Spinal cord (tissue), 10 donors: ENCODE measurements around the gene LIX1. TPM values are rescaled to one million over a fixed set of nuclear protein-coding genes. Genes with fewer than 3 reads are reported as not detected.
"Not testable (repeated sequence)": the region's sequence is repeated elsewhere in the genome, so short reads cannot be mapped to it uniquely, and the experiment has no call there.

Source experiments
- DNase-seq, 6 donors: peaks; one replicate each; pipeline versions ENCODE4 v3.0.0 to v3.0.0-alpha.2; 2013 to 2015; ENCODE audit warnings: low spot score in 6 of 6, low read depth in 4 of 6
- H3K27ac ChIP-seq: one replicate; pipeline ENCODE4 v1.5.1; 2013; ENCODE audit warnings: low read depth, low read length, control low read depth
- H3K27me3 ChIP-seq: one replicate; pipeline ENCODE4 v1.6.1; 2013; ENCODE audit warnings: low read length; ENCODE audit not compliant: control insufficient read depth, insufficient read depth
- H3K36me3 ChIP-seq: one replicate; pipeline ENCODE4 v1.6.1; 2013; ENCODE audit warnings: low read length; ENCODE audit not compliant: control insufficient read depth, insufficient read depth
- H3K4me1 ChIP-seq: one replicate; pipeline ENCODE4 v1.6.1; 2013; ENCODE audit warnings: low read length; ENCODE audit not compliant: control insufficient read depth, insufficient read depth
- H3K4me3 ChIP-seq: one replicate; pipeline ENCODE4 v1.5.1; 2013; ENCODE audit warnings: low read depth, low read length, control low read depth
- H3K9me3 ChIP-seq: one replicate; pipeline ENCODE4 v1.6.1; 2013; ENCODE audit warnings: low read length; ENCODE audit not compliant: control insufficient read depth, insufficient read depth
- WGBS: methylation state at CpG from one replicate; pipeline ENCODE4 v1.1.5; 2013; ENCODE audit warnings: missing lambda C conversion rate; ENCODE audit not compliant: insufficient coverage; 5-methylcytosine and 5-hydroxymethylcytosine counted together
- polyA plus RNA-seq, 2 donors: library from polyadenylated mRNA; unstranded; fragments of 120-200 nt; gene quantifications; one replicate each; pipeline ENCODE4 v1.2.1, GENCODE V29; 2013; ENCODE audit not compliant: insufficient read length in 2 of 2
- total RNA-seq, 2 donors: library from RNA; depleted of rRNA in 1 of 2; stranded (reverse); fragments of 120-200 nt in 1 of 2; fragments of >200 nt in 1 of 2; gene quantifications; one replicate each; pipeline versions ENCODE4 v1.2.3 to v1.2.4, GENCODE V29; 2013 to 2014
- donor health status: healthy.

LIX1 gene
- total and polyA plus RNA-seq, 4 donors = 22.3 to 68.9 (median 41.6) TPM

DNA sequence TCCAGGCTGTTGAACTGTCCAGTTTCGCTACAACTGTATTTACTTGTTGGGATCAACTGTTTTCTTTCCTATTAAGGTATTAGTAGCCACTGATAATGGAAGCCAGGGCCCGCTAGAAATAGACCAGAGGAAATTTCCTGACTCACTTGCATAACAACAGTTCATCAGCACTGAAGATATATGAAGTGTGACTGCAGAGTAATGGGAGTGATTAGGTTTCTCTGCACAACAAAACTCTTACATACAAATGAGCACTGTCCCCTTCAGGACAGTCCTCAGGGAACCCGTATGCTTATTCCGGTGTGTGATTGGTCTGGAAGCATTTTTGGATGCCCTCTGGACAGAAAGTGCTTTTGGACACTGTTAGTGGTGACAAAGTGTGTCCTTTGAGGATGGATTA lies 55.3 kb downstream of the LIX1 start:
- Histone ChIP-seq H3K27ac (no peak overlapping the region), H3K4me3 (no peak overlapping the region), H3K36me3 (peaks cover 3% of the 10 kb centered on the region), H3K4me1 (no peaks in the 10 kb centered on the region), H3K9me3 (no peaks in the 10 kb centered on the region), H3K27me3 (no peaks in the 10 kb centered on the region)
- no CpG with 5 or more reads among the region's 4 CpGs for WGBS
- peak in 1 of 6 donors; percentile 52 for DNase-seq

DNA sequence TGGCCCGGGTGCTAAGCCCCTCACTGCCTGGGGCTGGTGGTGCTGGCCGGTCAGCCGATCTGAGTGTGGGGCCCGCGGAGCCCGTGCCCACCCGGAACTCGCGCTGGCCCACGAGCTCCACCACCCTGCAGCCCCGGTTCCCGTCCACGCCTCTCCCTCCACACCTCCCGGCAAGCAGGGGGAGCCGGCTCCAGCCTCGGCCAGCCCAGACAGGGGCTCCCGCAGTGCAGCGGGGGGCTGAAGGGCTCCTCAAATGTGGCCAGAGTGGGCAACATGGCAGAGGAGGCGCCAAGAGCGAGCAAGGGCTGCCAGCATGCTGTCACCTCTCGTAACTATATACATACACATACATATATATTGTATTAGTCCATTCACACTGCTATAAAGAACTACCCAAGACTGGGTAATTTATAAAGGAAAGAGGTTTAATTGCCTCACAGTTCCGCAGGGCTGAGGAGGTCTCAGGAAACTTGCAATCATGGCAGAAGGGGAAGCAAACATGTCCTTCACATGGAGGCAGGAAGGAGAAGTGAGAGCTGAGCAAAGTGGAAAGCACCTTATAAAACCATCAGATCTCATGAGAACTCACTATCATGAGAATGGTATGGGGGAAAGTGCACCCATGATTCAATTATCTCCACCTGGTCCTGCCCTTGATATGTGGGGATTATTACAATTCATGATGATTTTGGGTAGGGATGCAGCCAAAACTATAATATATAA lies 56.8 kb downstream of the LIX1 start:
- WGBS = 97% methylated on average over 18 of the region's 22 CpGs
- Histone ChIP-seq H3K36me3 (peaks cover 3% of the 10 kb centered on the region), H3K9me3 (no peaks in the 10 kb centered on the region), H3K4me1 (no peaks in the 10 kb centered on the region), H3K27me3 (no peaks in the 10 kb centered on the region), H3K27ac (no peak overlapping the region), H3K4me3 (no peak overlapping the region)
- no peak for DNase-seq

DNA sequence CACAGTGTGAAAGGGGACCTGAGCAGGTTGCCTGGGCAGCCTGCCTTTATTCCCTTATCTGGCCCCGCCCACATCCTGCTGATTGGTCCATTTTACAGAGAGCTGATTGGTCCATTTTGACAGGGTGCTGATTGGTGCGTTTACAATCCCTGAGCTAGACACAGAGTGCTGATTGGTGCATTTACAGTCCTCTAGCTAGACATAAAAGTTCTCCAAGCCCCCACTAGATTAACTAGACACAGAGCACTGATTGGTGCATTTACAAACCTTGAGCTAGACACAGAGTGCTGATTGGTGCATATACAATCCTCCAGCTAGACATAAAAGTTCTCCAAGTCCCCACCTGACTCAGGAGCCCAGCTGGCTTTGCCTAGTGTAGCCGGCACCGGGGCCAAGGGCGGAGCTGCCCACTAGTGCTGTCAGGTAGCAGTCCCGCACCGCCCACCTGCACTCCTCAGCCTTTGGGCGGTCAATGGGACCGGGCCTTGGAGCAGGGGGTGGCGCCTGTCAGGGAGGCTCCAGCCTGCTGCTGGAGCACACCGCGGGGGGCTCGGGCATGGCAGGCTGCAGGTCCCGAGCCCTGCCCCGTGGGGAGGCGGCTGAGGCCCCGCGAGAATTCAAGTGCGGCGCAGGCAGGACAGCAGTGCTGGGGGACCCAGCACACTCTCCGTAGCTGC lies 57.5 kb downstream of the LIX1 start:
- not testable (repeated sequence) for H3K36me3 ChIP-seq, H3K4me3 ChIP-seq, H3K9me3 ChIP-seq, H3K27me3 ChIP-seq, DNase-seq, H3K4me1 ChIP-seq, H3K27ac ChIP-seq
- WGBS = 92% methylated on average over 19 of the region's 21 CpGs

DNA sequence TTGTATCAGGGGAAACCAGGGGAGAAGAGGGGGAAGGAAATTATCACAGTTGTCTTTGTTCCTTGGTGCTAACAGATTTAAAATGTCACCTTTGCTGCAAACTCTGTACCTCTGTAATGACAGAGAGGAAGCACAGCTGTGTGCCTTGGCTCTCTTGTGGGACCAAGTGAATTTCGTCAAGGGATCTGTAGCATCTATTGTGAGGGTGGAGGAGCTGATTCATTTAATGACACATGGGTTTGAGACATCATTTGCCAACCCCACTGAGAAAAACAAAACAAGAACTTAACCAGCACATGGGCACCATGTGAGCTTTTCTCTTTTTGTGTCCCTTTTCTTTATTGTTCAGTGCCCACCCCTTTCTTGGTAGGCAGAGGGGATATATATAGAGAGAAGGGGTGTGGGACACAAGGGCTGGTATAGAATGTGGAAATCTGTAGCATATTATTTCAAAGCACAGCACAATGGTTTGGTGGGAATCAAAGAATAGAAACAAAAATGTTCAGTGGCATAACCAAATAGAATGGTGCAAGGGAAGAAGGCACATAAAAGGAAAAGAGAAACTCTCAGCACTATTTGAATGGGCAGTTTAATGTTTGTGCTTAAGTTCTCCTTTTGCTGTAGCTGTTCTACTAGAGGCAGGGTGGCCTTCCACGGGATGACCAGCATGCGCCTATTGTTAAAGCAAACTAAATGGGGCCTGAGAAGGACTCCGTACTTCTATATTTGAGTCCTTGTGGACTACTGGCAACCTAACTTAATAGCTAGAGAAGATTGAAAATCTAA lies 63.3 kb downstream of the LIX1 start:
- Histone ChIP-seq H3K36me3 (no peaks in the 10 kb centered on the region), H3K27me3 (no peaks in the 10 kb centered on the region), H3K9me3 (no peaks in the 10 kb centered on the region), H3K4me3 (no peak overlapping the region), H3K4me1 (no peaks in the 10 kb centered on the region), H3K27ac (no peak overlapping the region)
- DNase-seq = no peak
- no CpG with 5 or more reads among the region's 4 CpGs for WGBS

DNA sequence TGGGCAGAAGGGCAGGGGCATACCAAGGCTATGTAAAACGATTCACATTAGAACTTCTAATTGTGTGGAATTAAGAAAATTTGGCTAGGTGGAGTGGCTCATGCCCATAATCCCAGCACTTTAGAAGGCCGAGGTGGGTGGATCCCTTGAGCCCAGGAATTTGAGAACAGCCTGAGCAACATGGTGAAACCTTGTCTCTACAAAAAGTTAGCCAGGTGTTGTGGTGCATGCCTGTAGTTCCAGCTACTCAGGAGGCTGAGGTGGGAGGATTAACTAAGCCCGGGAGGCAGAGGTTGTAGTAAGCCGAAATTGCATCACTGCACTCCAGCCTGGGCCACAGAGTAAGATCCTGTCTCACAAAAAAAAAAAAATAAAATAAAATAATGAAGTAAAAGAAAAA lies 65.2 kb downstream of the LIX1 start:
- Histone ChIP-seq H3K9me3 (no peaks in the 10 kb centered on the region), H3K4me1 (no peaks in the 10 kb centered on the region), H3K4me3 (no peak overlapping the region), H3K27ac (no peak overlapping the region), H3K36me3 (no peaks in the 10 kb centered on the region), H3K27me3 (no peaks in the 10 kb centered on the region)
- no peak for DNase-seq
- WGBS = 100% methylated on average over 1 of the region's 4 CpGs

DNA sequence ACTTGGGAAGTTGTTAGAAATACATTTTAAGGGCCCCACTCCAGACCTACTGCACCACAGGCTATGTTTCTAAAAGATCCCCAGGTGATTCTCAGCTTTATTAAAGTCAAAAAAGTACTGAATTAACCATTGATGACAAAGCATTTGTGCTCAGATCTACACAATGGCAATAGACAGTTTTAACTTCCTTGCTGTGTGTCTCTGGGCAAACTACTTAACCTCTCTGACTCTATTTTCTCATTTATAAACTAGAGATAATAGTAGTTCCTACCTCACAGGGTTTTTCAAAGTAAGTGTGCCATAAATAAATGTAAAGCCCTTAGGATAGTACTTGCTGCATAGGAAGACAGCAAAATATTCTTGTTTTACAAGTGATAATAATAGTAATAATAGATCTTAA lies 66.3 kb downstream of the LIX1 start:
- Histone ChIP-seq H3K9me3 (no peaks in the 10 kb centered on the region), H3K27ac (no peak overlapping the region), H3K36me3 (no peaks in the 10 kb centered on the region), H3K4me1 (no peaks in the 10 kb centered on the region), H3K27me3 (no peaks in the 10 kb centered on the region), H3K4me3 (no peak overlapping the region)
- no peak for DNase-seq

DNA sequence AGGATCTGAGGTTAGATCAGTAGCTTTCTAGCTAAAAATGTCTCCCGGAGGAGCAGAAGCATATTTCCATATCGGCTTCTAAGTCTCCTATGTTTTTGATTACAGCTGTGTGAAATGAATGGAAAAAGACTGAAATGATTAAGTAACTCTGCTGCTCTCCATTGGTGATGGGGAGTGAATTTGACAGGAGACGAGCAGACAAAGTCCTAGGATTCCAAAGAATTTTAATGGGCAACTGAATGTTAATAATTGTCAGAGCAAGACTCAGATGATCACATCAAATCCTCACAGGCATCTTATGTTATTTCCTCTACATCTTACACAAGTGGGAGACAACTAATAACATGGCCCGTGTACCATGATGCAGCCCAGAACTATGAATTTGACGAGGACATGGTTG lies 66.8 kb downstream of the LIX1 start:
- Histone ChIP-seq H3K9me3 (no peaks in the 10 kb centered on the region), H3K4me3 (no peak overlapping the region), H3K27ac (no peak overlapping the region), H3K36me3 (no peaks in the 10 kb centered on the region), H3K4me1 (no peaks in the 10 kb centered on the region), H3K27me3 (no peaks in the 10 kb centered on the region)
- WGBS = 90% methylated on average over 2 of the region's 5 CpGs
- no peak for DNase-seq

DNA sequence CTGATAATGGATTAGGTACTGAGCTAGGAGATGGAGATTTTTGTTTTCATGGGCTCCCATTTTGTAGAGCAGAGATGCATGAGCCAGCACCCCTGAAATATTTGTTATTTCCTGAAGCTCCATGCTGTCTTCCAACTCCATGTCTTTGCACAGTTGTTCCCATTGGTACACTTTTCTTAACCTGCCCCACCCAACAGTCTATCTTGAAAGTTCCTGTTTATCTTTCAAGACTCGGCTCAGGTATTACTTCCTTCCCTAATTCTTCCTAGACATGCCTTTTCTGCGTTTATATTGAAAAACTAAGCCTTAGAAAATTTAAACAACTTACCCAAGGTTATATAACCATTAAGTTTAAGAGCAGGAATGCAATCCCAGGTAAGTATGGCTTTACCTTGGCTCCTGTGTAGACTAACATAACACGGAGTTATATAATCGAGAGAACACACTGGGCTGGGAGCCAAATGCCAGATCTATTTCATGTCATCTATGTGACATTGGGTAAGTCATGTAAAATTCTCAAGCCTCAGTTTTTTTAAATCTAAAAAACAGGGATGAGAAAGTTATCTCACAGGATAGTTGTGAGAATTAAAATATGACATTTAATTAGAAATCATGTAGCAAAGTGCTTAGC lies 67.4 kb downstream of the LIX1 start:
- DNase-seq = no peak
- no peak overlapping the region for H3K27ac ChIP-seq
- no peaks in the 10 kb centered on the region for H3K4me1 ChIP-seq
- WGBS = no CpG with 5 or more reads among the region's 4 CpGs
- H3K36me3 ChIP-seq = no peaks in the 10 kb centered on the region
- H3K9me3 ChIP-seq = no peaks in the 10 kb centered on the region
- H3K27me3 ChIP-seq = no peaks in the 10 kb centered on the region
- no peak overlapping the region for H3K4me3 ChIP-seq

DNA sequence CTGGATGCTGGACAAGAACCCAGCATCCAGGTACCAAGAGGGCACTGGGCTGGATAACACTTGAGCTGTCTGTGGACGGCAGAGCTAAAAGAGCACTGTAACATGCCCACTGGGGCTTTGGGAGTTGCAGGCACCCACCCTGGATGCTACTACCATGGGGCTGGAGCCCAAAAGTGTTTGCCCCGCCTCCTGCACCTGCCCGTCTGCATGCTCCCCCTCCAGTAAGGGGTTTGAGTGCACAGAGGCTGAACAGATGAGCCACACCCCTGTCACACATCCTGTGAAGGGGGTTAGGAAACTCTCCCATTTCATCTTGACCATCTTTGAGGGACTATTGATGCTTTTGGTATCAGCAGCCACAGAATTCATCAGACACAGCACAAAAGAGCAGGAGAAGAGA lies 69.0 kb downstream of the LIX1 start:
- Histone ChIP-seq H3K36me3 (no peaks in the 10 kb centered on the region), H3K9me3 (no peaks in the 10 kb centered on the region), H3K27me3 (no peaks in the 10 kb centered on the region), H3K27ac (no peak overlapping the region), H3K4me1 (no peaks in the 10 kb centered on the region), H3K4me3 (no peak overlapping the region)
- DNase-seq = no peak
- WGBS = 93% methylated on average over 1 of the region's 3 CpGs
